ENCODE data around the gene TUFT1.

DNA sequence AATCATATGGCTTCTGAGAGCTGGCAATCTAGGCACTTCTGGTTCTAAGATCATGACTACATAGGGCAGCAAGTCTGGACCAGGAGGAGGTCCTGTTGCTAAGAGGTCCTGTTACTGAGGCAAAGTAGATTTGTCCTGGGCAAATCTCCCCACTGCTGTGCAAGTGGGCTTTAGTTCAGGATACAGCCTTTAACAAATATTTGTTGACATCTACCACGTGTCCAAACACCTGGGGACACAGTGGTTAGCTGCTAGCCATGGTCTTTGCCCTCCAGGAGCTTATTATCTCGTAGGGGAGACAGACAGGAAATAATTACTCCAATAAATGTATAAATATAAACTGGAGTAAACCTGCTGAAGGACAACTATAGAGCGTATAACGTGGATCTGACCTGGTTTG lies 25.7 kb upstream of the TUFT1 start:
- no peak for TF ChIP-seq POLR2AphosphoS5 (IDR thresholded peaks at IDR 0.05; ENCODE audit: low read depth, low read length)
- no peak for TF ChIP-seq TAF1 (IDR thresholded peaks at IDR 0.05; ENCODE audit: low read depth, low read length)
- no peak for TF ChIP-seq POLR2A (IDR thresholded peaks at IDR 0.05; ENCODE audit: low read depth, low read length)

All from GM12891 (cell line).